H9 (cell line): ENCODE data around the gene MNS1. TPM values are rescaled to one million over a fixed set of nuclear protein-coding genes. Genes with fewer than 3 reads are reported as not detected.

ENCODE experiments used
- DNase-seq: peaks from one replicate; pipeline ENCODE4 v3.0.0-alpha.2; 2017
- H2AFZ ChIP-seq: one replicate; pipeline ENCODE4 v1.6.1; 2013; ENCODE audit warnings: mild to moderate bottlenecking, low read length, control low read depth, moderate library complexity
- H2AK5ac ChIP-seq: 2 replicates; pipeline ENCODE4 v1.6.1; 2013; ENCODE audit warnings: low read length, control low read depth, mixed read lengths; ENCODE audit not compliant: insufficient read length
- H2BK120ac ChIP-seq: one replicate; pipeline ENCODE4 v1.6.1; 2013; ENCODE audit warnings: low read depth, mild to moderate bottlenecking, low read length, control low read depth, inconsistent platforms; ENCODE audit not compliant: poor library complexity, severe bottlenecking
- H2BK12ac ChIP-seq: 2 replicates; pipeline ENCODE4 v1.6.1; 2013; ENCODE audit warnings: low read length, control low read depth, mixed read lengths, low read depth; ENCODE audit not compliant: insufficient read length
- H2BK15ac ChIP-seq: 2 replicates; pipeline ENCODE4 v1.6.1; 2013; ENCODE audit warnings: low read depth, low read length, control low read depth
- H2BK20ac ChIP-seq: one replicate; pipeline ENCODE4 v1.6.1; 2013; ENCODE audit warnings: low read depth, mild to moderate bottlenecking, low read length, control low read depth, inconsistent platforms; ENCODE audit not compliant: poor library complexity, severe bottlenecking
- H2BK5ac ChIP-seq: 2 replicates; pipeline ENCODE4 v1.6.1; 2013; ENCODE audit warnings: low read length, control low read depth, mixed read lengths; ENCODE audit not compliant: insufficient read length
- H3K14ac ChIP-seq: 2 replicates; pipeline ENCODE4 v1.6.1; 2013; ENCODE audit warnings: low read length, control low read depth; ENCODE audit not compliant: insufficient read depth
- H3K18ac ChIP-seq: 2 replicates; pipeline ENCODE4 v1.6.1; 2013; ENCODE audit warnings: low read depth, mild to moderate bottlenecking, mixed read lengths, low read length, control low read depth; ENCODE audit not compliant: insufficient read length
- H3K23ac ChIP-seq: 2 replicates; pipeline ENCODE4 v1.6.1; 2013; ENCODE audit warnings: low read length, control low read depth, mixed read lengths, low read depth; ENCODE audit not compliant: insufficient read length
- H3K23me2 ChIP-seq: 2 replicates; pipeline ENCODE4 v1.6.1; 2013; ENCODE audit warnings: low read depth, mild to moderate bottlenecking, mixed read lengths, low read length, control low read depth; ENCODE audit not compliant: insufficient read length, poor library complexity, severe bottlenecking
- H3K27ac ChIP-seq: 2 replicates; pipeline ENCODE4 v1.5.1; 2013; ENCODE audit warnings: low read length, control low read depth, mixed read lengths, low read depth; ENCODE audit not compliant: insufficient read length
- H3K27me3 ChIP-seq: 2 replicates; pipeline ENCODE4 v1.6.1; 2013; ENCODE audit warnings: low read length, control low read depth, inconsistent platforms; ENCODE audit not compliant: insufficient read depth
- H3K4ac ChIP-seq: 2 replicates; pipeline ENCODE4 v1.6.1; 2013; ENCODE audit warnings: low read depth, mild to moderate bottlenecking, control low read depth, inconsistent platforms, low read length, moderate library complexity
- H3K4me1 ChIP-seq: 2 replicates; pipeline ENCODE4 v1.6.1; 2013; ENCODE audit warnings: low read length, control low read depth, inconsistent platforms; ENCODE audit not compliant: insufficient read depth
- H3K4me2 ChIP-seq: 2 replicates; pipeline ENCODE4 v1.6.1; 2013; ENCODE audit warnings: low read length, control low read depth, mixed read lengths; ENCODE audit not compliant: insufficient read length, insufficient read depth
- H3K56ac ChIP-seq: 2 replicates; pipeline ENCODE4 v1.6.1; 2013; ENCODE audit warnings: low read depth, mild to moderate bottlenecking, mixed read lengths, low read length, control low read depth; ENCODE audit not compliant: insufficient read length
- H3K79me1 ChIP-seq: 2 replicates; pipeline ENCODE4 v1.6.1; 2013; ENCODE audit warnings: low read depth, mild to moderate bottlenecking, moderate library complexity, low read length, control low read depth, inconsistent platforms; ENCODE audit not compliant: insufficient read depth, poor library complexity, severe bottlenecking
- H3K79me2 ChIP-seq: 2 replicates; pipeline ENCODE4 v1.6.1; 2013; ENCODE audit warnings: low read length, control low read depth, inconsistent platforms; ENCODE audit not compliant: insufficient read depth
- H3K9ac ChIP-seq: 2 replicates; pipeline ENCODE4 v1.6.1; 2013; ENCODE audit warnings: low read length, control low read depth, mixed read lengths; ENCODE audit not compliant: insufficient read length; ENCODE audit errors: extremely low read depth
- H3K9me3 ChIP-seq: one replicate; pipeline ENCODE4 v1.6.1; 2013; ENCODE audit warnings: low read depth, low read length, inconsistent platforms; ENCODE audit not compliant: control insufficient read depth
- H3T11ph ChIP-seq: one replicate; pipeline ENCODE4 v1.6.1; 2013; ENCODE audit warnings: mild to moderate bottlenecking, low read length, control low read depth, inconsistent platforms
- H4K20me1 ChIP-seq: one replicate; pipeline ENCODE4 v1.6.1; 2013; ENCODE audit not compliant: control insufficient read depth, insufficient read length, insufficient read depth
- H4K5ac ChIP-seq: 2 replicates; pipeline ENCODE4 v1.6.1; 2013; ENCODE audit warnings: low read depth, mild to moderate bottlenecking, mixed read lengths, low read length, control low read depth; ENCODE audit not compliant: insufficient read length
- H4K8ac ChIP-seq: replicated peaks from 2 replicates; pipeline ENCODE4 v1.6.1; 2013; ENCODE audit warnings: low read length, control low read depth, mixed read lengths, low read depth; ENCODE audit not compliant: insufficient read length
- H4K91ac ChIP-seq: 2 replicates; pipeline ENCODE4 v1.6.1; 2013; ENCODE audit warnings: low read depth, mild to moderate bottlenecking, moderate library complexity, mixed read lengths, low read length, control low read depth; ENCODE audit not compliant: insufficient read length
- H3K27ac Mint-ChIP-seq, 3 experiments: 2 replicates in 2 of 3; 3 replicates in 1 of 3; pipeline ENCODE4 v1.8.0; 2020 to 2021; ENCODE audit warnings: mixed read lengths in 3 of 3, mild to moderate bottlenecking in 1 of 3, moderate library complexity in 1 of 3
- H3K27me3 Mint-ChIP-seq: 2 replicates; pipeline ENCODE4 v1.8.0; 2021; ENCODE audit warnings: low read depth, mild to moderate bottlenecking, moderate library complexity, mixed read lengths
- H3K36me3 Mint-ChIP-seq, 3 experiments: 2 replicates in 2 of 3; 3 replicates in 1 of 3; pipeline ENCODE4 v1.8.0; 2020 to 2021; ENCODE audit warnings: low read depth in 3 of 3, mixed read lengths in 3 of 3; ENCODE audit not compliant: insufficient read depth in 1 of 3
- H3K4me1 Mint-ChIP-seq, 2 experiments: 2 replicates each; pipeline ENCODE4 v1.8.0; 2020; ENCODE audit warnings: mixed read lengths in 2 of 2
- H3K4me3 Mint-ChIP-seq, 2 experiments: 2 replicates in 1 of 2; 3 replicates in 1 of 2; pipeline ENCODE4 v1.8.0; 2020 to 2021; ENCODE audit warnings: mild to moderate bottlenecking in 2 of 2, mixed read lengths in 2 of 2, moderate library complexity in 1 of 2
- H3K9me3 Mint-ChIP-seq, 2 experiments: 2 replicates in 1 of 2; 3 replicates in 1 of 2; pipeline ENCODE4 v1.8.0; 2020; ENCODE audit warnings: mild to moderate bottlenecking in 2 of 2, mixed read lengths in 2 of 2, moderate library complexity in 1 of 2
- CTCF ChIP-seq: fragments of 200-600 bp; sonication (generic); conservative IDR thresholded peaks from 3 replicates; pipeline ENCODE4 v1.8.0; 2021; ENCODE audit warnings: antibody characterized with exemption, mild to moderate bottlenecking
- WGBS: extraction: QIAGEN DNeasy Blood & Tissue Kit; methylation state at CpG from one replicate; pipeline ENCODE4 v1.1.7; 2013; ENCODE audit warnings: missing lambda C conversion rate, low lambda C conversion rate, mixed read lengths; ENCODE audit not compliant: insufficient read length; ENCODE audit errors: extremely low coverage; 5-methylcytosine and 5-hydroxymethylcytosine counted together
- total RNA-seq: library from RNA; stranded (reverse); gene quantifications from 2 replicates; pipeline ENCODE4 v1.2.1, GENCODE V29; 2021

Gene MNS1
- total RNA-seq, 1 experiment from 2014 or later: 4.2 TPM

- peak; percentile 79 for TF ChIP-seq CTCF
- H3K18ac ChIP-seq: no peak overlapping the region
- H2BK120ac ChIP-seq: no peak overlapping the region
- Mint-ChIP-seq H3K36me3 (no peaks in the 10 kb centered on the region), H3K9me3 (no peaks in the 10 kb centered on the region), H3K4me1 (no peaks in the 10 kb centered on the region), H3K27me3 (no peaks in the 10 kb centered on the region), H3K4me3 (no peak overlapping the region), H3K27ac (no peak overlapping the region; a peak in 1 of 7 replicates)
- no peak overlapping the region for H3K9ac ChIP-seq
- H3K23me2 ChIP-seq: no peaks in the 10 kb centered on the region
- no peak overlapping the region for H3T11ph ChIP-seq
- no CpG with 5 or more reads among the region's 7 CpGs for WGBS
- H2AFZ ChIP-seq: no peak overlapping the region
- H3K27me3 ChIP-seq: no peaks in the 10 kb centered on the region
- no peaks in the 10 kb centered on the region for H4K20me1 ChIP-seq
- H3K79me1 ChIP-seq: no peaks in the 10 kb centered on the region
- no peak overlapping the region for H4K5ac ChIP-seq
- no peaks in the 10 kb centered on the region for H3K79me2 ChIP-seq
- no peak overlapping the region for H3K23ac ChIP-seq
- H3K9me3 ChIP-seq: no peaks in the 10 kb centered on the region
- no peak overlapping the region for H2AK5ac ChIP-seq
- H3K4me2 ChIP-seq: no peak overlapping the region
- no peak overlapping the region for H2BK20ac ChIP-seq
- no peak overlapping the region for H4K91ac ChIP-seq
- DNase-seq: no peak
- H2BK5ac ChIP-seq: no peak overlapping the region
- H3K14ac ChIP-seq: no peak overlapping the region
- H3K56ac ChIP-seq: no peak overlapping the region
- no peaks in the 10 kb centered on the region for H3K4me1 ChIP-seq
- no peak overlapping the region for H3K27ac ChIP-seq
- no peak overlapping the region for H4K8ac ChIP-seq
- H3K4ac ChIP-seq: no peak overlapping the region
- no peak overlapping the region for H2BK15ac ChIP-seq
- no peak overlapping the region for H2BK12ac ChIP-seq
Observed at GRCh38 chr15:56496635-56497034, 31.7 kb upstream of the MNS1 start.
